ENCODE results near the gene DLG2. TPM values are rescaled to one million over a fixed set of nuclear protein-coding genes. Genes with fewer than 3 reads are reported as not detected.

The DLG2 gene
- total and polyA plus RNA-seq, 9 donors, result 2.5 to 20.7 (median 12.0) TPM

DNA sequence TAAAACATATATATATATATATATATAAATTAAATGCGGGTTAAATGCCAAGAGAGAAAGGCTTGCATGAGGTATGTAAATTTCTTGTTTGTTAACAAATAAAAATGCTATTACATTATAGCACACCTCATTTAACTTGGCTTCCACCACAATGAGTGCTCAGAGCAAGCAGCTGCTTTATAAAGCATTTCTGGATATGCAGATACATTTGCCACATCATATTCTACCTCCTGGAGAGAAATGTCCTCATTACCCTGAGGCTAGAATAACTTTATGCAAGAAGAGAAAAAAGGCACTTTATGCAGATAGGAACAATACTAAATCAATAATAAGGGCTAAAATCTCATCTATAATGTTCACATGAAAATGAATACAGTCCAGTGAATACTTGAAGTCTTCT is 2159.3 kb downstream of the DLG2 start:
- Histone ChIP-seq H3K27ac (no peak overlapping the region), H3K36me3 (no peaks in the 10 kb centered on the region), H3K4me3 (no peak overlapping the region), H3K27me3 (no peaks in the 10 kb centered on the region), H3K9me3 (no peaks in the 10 kb centered on the region), H3K4me1 (ENCODE audit: insufficient read depth) (no peaks in the 10 kb centered on the region)
- no peak for DNase-seq
- intact Hi-C loops (cut with DNase I), result no loop called here
- 94 to 98% (median 97%) methylated on average over 1 of the region's 1 CpG for WGBS, 3 donors
- no peak for TF ChIP-seq POLR2A (IDR thresholded peaks at IDR 0.05)
- TF ChIP-seq EP300 (IDR thresholded peaks at IDR 0.05), result no peak
- TF ChIP-seq, protein P1, sequence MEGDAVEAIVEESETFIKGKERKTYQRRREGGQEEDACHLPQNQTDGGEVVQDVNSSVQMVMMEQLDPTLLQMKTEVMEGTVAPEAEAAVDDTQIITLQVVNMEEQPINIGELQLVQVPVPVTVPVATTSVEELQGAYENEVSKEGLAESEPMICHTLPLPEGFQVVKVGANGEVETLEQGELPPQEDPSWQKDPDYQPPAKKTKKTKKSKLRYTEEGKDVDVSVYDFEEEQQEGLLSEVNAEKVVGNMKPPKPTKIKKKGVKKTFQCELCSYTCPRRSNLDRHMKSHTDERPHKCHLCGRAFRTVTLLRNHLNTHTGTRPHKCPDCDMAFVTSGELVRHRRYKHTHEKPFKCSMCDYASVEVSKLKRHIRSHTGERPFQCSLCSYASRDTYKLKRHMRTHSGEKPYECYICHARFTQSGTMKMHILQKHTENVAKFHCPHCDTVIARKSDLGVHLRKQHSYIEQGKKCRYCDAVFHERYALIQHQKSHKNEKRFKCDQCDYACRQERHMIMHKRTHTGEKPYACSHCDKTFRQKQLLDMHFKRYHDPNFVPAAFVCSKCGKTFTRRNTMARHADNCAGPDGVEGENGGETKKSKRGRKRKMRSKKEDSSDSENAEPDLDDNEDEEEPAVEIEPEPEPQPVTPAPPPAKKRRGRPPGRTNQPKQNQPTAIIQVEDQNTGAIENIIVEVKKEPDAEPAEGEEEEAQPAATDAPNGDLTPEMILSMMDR (IDR thresholded peaks at IDR 0.05), result no peak

DNA sequence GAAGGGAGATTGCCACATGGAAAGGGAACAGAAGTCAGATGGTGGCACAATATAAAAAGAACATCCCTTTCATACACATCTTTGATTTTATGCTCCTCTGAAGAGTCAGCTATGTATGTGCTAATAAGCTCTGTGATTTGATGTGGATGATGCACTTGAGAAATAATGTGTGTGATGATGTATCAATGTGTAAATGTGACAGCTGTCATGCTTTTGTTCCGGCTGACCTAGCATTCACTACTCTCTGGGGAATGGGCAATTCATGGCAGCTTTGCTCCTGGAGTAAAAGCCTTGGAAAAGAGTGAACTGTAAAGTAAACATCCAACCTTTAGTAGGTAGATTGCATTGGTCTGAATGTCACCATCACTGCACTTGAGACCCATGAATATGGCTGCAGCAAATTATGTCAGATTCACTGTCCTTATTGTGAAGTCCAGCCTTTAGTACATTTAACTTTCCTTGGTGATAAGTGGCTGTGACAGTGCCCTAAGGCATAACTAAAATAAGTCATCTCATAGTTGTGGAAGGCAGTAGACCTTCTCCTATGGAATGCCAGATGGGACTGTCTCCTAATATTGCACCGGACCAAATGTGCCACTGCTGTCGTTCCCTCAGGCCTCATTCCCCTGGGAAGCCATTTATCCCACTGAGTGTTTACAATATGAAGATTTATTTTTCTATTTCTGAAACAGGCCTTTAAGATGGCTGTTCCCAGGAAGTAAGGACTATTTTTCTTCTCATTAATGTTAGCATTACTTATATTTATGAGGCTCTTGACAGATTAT is 2162.8 kb downstream of the DLG2 start:
- no peaks in the 10 kb centered on the region for H3K27me3 ChIP-seq
- DNase-seq, result no peak

DNA sequence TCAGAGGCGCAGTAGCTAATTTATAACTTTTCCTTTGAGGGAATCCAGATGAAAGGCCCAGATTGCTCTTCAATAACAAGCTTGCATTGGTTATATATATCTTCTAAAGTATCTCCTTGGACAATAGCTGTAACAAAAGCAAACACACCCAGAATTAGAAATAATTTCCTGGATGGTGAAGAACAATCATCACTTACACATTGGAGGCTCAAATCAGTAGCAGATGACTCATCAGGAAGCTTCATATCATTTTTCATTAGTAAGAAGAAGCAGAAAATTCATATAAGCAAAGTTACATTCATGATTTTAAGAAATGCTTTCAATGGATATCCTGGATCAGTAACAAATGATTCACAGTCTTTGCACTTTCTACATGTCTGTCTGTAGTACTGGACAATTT is 2167.3 kb downstream of the DLG2 start:
- no peak overlapping the region for H3K27ac ChIP-seq

More for the DNA sequence above, 2162.8 kb downstream of the DLG2 start:
- Histone ChIP-seq H3K27ac (no peak overlapping the region), H3K9me3 (no peaks in the 10 kb centered on the region), H3K4me3 (no peak overlapping the region), H3K4me1 (ENCODE audit: insufficient read depth) (no peaks in the 10 kb centered on the region), H3K36me3 (no peaks in the 10 kb centered on the region)
- WGBS, 3 donors, result 80 to 86% (median 85%) methylated on average over 3 of the region's 3 CpGs
- intact Hi-C loops (cut with DNase I), result no loop called here
- TF ChIP-seq EP300 (IDR thresholded peaks at IDR 0.05) (no peak), POLR2A (IDR thresholded peaks at IDR 0.05) (no peak)
- TF ChIP-seq, protein P1 (IDR thresholded peaks at IDR 0.05), result no peak

DNA sequence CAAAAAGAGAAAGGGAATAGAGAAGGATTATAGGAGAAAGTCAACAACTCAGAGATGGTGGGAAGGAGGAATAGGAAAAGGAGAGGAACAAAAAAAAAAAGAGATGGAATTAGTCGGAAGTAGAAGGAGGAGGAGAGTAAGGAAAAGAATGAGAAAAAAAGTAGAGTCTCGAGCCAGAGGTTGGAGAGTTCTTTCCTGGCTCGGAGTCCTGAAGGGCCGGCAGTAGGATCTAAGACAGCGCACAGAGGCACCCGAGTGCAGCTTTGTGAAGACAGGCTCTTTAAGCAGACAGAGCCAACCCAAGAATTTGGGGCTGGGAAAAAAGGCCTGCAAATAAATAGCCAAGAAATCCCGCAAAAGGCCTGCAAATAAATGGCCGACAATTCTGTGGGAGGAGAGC is 2170.6 kb downstream of the DLG2 start:
- no peak for TF ChIP-seq EP300 (IDR thresholded peaks at IDR 0.05)
- no peak for TF ChIP-seq POLR2A (IDR thresholded peaks at IDR 0.05)
- TF ChIP-seq, protein P1 (IDR thresholded peaks at IDR 0.05), result no peak
- Histone ChIP-seq H3K4me1 (ENCODE audit: insufficient read depth) (no peaks in the 10 kb centered on the region), H3K27me3 (no peaks in the 10 kb centered on the region), H3K4me3 (no peak overlapping the region), H3K27ac (no peak overlapping the region), H3K9me3 (no peaks in the 10 kb centered on the region), H3K36me3 (no peaks in the 10 kb centered on the region)
- intact Hi-C loops (cut with DNase I), result no loop called here
- no peak for DNase-seq
- 85 to 91% (median 90%) methylated on average over 8 of the region's 8 CpGs for WGBS, 3 donors

More for the DNA sequence above, 2167.3 kb downstream of the DLG2 start:
- no peaks in the 10 kb centered on the region for H3K4me1 ChIP-seq (ENCODE audit: insufficient read depth)
- no peak overlapping the region for H3K4me3 ChIP-seq
- no peaks in the 10 kb centered on the region for H3K9me3 ChIP-seq
- DNase-seq, result no peak
- intact Hi-C loops (cut with DNase I), result no loop called here
- H3K36me3 ChIP-seq, result no peaks in the 10 kb centered on the region
- TF ChIP-seq, protein P1 (IDR thresholded peaks at IDR 0.05), result no peak
- TF ChIP-seq POLR2A (IDR thresholded peaks at IDR 0.05), result no peak
- TF ChIP-seq EP300 (IDR thresholded peaks at IDR 0.05), result no peak
- WGBS, 3 donors, result 87 to 97% (median 95%) methylated on average over 1 of the region's 1 CpG
- H3K27me3 ChIP-seq, result no peaks in the 10 kb centered on the region

Data from ovary (tissue), 9 donors.